ENCODE results near the gene JTB. TPM values are rescaled to one million over a fixed set of nuclear protein-coding genes. Genes with fewer than 3 reads are reported as not detected.
"Not testable (repeated sequence)": the region's sequence is repeated elsewhere in the genome, so short reads cannot be mapped to it uniquely, and the experiment has no call there.

The JTB gene
- total and polyA plus RNA-seq, 8 donors: 82.6 to 180 (median 100) TPM

DNA sequence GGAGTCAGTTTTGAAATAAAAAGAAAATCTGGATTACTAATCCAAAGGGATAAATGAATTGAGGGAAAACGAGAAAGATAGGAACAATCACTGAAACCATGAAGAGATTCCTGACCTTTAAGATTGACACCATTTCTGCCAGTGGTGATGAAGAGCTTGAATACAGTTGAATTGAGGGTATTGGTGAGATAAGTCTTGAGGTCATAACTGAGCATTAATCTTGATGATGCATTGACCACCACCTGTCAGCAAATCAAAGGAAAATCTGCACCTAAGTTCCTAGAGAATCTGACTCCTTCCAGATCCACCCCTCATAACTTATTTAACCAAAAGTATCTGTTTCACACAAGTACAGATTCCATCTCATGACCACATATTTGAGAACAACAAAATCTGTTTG, 34.7 kb upstream of the JTB start:
- no peaks in the 10 kb centered on the region for H3K9me3 ChIP-seq
- no peak overlapping the region for H3K4me3 ChIP-seq
- no peaks in the 10 kb centered on the region for H3K36me3 ChIP-seq
- TF ChIP-seq, protein P1, sequence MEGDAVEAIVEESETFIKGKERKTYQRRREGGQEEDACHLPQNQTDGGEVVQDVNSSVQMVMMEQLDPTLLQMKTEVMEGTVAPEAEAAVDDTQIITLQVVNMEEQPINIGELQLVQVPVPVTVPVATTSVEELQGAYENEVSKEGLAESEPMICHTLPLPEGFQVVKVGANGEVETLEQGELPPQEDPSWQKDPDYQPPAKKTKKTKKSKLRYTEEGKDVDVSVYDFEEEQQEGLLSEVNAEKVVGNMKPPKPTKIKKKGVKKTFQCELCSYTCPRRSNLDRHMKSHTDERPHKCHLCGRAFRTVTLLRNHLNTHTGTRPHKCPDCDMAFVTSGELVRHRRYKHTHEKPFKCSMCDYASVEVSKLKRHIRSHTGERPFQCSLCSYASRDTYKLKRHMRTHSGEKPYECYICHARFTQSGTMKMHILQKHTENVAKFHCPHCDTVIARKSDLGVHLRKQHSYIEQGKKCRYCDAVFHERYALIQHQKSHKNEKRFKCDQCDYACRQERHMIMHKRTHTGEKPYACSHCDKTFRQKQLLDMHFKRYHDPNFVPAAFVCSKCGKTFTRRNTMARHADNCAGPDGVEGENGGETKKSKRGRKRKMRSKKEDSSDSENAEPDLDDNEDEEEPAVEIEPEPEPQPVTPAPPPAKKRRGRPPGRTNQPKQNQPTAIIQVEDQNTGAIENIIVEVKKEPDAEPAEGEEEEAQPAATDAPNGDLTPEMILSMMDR (IDR thresholded peaks at IDR 0.05): no peak
- WGBS, 2 donors: 54 to 60% methylated on average over 1 of the region's 1 CpG
- no peaks in the 10 kb centered on the region for H3K4me1 ChIP-seq
- H3K27ac ChIP-seq: no peak overlapping the region
- intact Hi-C loops (cut with DNase I): no loop called here
- no peak for DNase-seq
- H3K27me3 ChIP-seq: no peaks in the 10 kb centered on the region
- no peak for FAIRE-seq
- ATAC-seq: no peak

DNA sequence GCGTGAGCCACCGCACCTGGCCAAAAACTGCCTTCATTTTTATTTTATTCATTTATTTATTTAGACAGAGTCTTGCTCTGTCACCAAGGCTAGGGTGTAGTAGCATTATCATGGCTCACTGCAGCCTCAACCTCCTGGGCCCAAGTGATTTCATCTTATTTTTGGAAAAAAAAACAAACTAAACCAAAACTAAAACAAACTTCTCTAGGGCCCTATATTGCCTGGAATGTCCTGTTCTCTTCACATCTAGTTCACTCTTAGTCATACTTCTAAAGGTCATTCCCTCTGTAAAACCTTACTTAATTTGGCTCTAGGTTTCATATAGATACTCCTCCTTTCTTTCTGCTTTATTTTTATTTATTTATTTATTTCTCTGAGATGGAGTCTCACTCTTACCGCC, 28.7 kb upstream of the JTB start:
- intact Hi-C loops (cut with DNase I): no loop called here
- ATAC-seq (no peak), DNase-seq (no peak), FAIRE-seq (no peak)
- H3K4me3 ChIP-seq: no peak overlapping the region
- TF ChIP-seq, protein P1 (IDR thresholded peaks at IDR 0.05): no peak
- no peaks in the 10 kb centered on the region for H3K9me3 ChIP-seq
- H3K36me3 ChIP-seq: no peaks in the 10 kb centered on the region
- H3K27ac ChIP-seq: no peak overlapping the region
- WGBS, 2 donors: 85 to 92% methylated on average over 3 of the region's 3 CpGs
- H3K27me3 ChIP-seq: no peaks in the 10 kb centered on the region
- H3K4me1 ChIP-seq: no peaks in the 10 kb centered on the region

DNA sequence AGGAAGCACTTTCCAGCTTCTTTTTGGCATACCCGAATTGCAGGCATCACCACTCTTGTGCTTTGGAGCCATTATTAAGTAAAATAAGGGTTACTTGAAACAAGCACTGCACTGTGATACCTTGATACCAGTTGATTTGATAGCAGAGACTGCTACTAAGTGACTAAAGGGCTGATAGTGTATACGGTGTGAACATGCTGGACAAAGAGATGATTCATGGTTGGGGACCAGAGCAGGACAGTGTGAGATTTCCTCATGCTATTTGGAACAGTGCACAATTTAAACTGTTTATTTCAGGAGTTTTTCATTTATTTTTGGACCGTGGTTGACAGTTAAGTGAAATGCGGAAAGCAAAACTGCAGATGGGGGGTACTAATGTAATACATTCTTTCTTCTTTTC, 22.9 kb upstream of the JTB start:
- no peaks in the 10 kb centered on the region for H3K27me3 ChIP-seq
- peak overlapping the region; percentile 31 to 72 (median 64) for H3K27ac ChIP-seq
- no peaks in the 10 kb centered on the region for H3K4me1 ChIP-seq
- ATAC-seq (peak in 2 of 4 donors; percentile 54 to 62), DNase-seq (no peak), FAIRE-seq (no peak)
- peaks cover 0 to 3% (median 0%) of the 10 kb centered on the region in 3 donors for H3K36me3 ChIP-seq
- WGBS, 2 donors: 53 to 61% methylated on average over 4 of the region's 4 CpGs
- no peaks in the 10 kb centered on the region for H3K9me3 ChIP-seq
- no peak overlapping the region for H3K4me3 ChIP-seq
- TF ChIP-seq, protein P1 (IDR thresholded peaks at IDR 0.05): no peak
- intact Hi-C loops (cut with DNase I): no loop called here

DNA sequence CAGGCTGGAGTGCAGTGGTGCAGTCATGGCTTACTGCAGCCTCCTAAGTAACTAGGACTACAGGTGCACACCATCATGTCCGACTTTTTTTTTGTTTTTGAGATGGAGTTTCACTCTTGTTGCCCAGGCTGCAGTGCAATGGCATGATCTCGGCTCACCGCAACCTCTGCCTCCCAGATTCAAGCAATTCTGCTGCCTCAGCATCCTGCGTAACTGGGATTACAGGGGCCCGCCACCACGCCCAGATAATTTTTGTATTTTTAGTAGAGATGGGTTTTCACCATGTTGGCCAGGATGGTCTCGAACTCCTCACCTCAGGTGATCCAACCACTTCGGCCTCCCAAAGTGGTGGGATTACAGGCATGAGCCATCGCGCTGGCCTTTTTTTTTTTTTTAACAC, 19.4 kb upstream of the JTB start:
- intact Hi-C loops (cut with DNase I): not testable (repeated sequence)
- 90 to 94% methylated on average over 10 of the region's 10 CpGs for WGBS, 2 donors

DNA sequence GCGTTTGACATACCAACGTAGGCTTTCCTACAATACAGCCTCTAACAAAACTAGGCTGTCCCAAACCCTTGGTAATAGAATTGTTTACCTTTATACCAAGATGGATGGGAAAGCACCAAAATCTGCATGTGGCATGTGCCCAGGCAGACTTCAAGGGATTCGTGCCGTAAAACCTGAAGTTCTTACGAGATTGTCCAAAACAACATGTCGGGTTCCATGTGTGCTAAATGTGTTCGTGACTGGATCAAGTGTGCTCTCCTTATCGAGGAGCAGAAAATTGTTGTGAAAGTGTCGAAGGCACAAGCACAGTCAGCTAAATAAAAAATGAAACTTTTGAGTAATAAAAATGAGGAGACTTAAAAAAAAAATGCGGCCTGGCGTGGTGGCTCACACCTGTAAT, 18.2 kb upstream of the JTB start:
- intact Hi-C loops (cut with DNase I): no loop called here
- no peak for FAIRE-seq
- H3K4me1 ChIP-seq: peaks cover 11 to 17% (median 14%) of the 10 kb centered on the region in 3 donors
- no peak overlapping the region for H3K27ac ChIP-seq
- WGBS, 2 donors: 91 to 98% methylated on average over 11 of the region's 11 CpGs
- ATAC-seq: no peak
- H3K27me3 ChIP-seq: no peaks in the 10 kb centered on the region
- no peaks in the 10 kb centered on the region for H3K9me3 ChIP-seq
- no peak overlapping the region for H3K4me3 ChIP-seq
- peaks cover 0 to 26% (median 4%) of the 10 kb centered on the region in 3 donors for H3K36me3 ChIP-seq
- TF ChIP-seq, protein P1 (IDR thresholded peaks at IDR 0.05): no peak
- no peak for DNase-seq

More for the DNA sequence above, 19.4 kb upstream of the JTB start:
- not testable (repeated sequence) for DNase-seq, ATAC-seq, H3K27ac ChIP-seq, FAIRE-seq, H3K9me3 ChIP-seq, H3K27me3 ChIP-seq, H3K4me3 ChIP-seq
- Histone ChIP-seq H3K36me3 (peaks cover 0 to 25% (median 4%) of the 10 kb centered on the region in 3 donors), H3K4me1 (peaks cover 10 to 12% (median 12%) of the 10 kb centered on the region in 3 donors)
